ENCODE measurements around the gene THUMPD1.
"Not testable (repeated sequence)": the region's sequence is repeated elsewhere in the genome, so short reads cannot be mapped to it uniquely, and the experiment has no call there.

Gene THUMPD1

DNA sequence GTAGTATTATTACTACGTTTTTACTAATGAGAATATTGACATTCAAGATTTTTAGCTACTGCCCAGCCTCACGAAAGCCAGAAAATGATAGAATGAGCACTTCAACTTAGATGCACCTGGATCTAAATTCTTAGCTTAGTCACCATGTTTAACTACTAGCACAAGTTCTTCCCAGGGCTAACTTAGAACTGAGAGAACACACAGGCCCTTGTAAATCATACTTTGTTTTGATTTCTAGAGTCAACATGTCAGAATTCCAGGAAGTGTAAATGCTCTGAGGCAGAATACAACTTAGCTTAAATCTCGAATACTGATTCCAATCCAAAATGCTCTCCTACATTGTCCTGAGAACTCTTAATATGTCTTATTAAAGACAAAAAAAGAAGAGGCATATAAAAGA, 37.3 kb downstream of the THUMPD1 start:
- no peak overlapping the region for H3K4me2 ChIP-seq (ENCODE audit: low read length)

GRCh38 chr16:20701692-20702091, 39.9 kb downstream of the THUMPD1 start:
- H3K9me2 ChIP-seq (replicated peaks; ENCODE audit: control insufficient read depth, low read length); H3K79me2 ChIP-seq (ENCODE audit: control insufficient read depth, low read length); H3F3A ChIP-seq (ENCODE audit: control insufficient read depth, insufficient read depth); H3K27me3 ChIP-seq (ENCODE audit: control insufficient read depth, low read length); H3K4me2 ChIP-seq (ENCODE audit: low read length); H3K4me3 ChIP-seq (ENCODE audit: low read length); H3K4me1 ChIP-seq (ENCODE audit: control insufficient read depth, low read length); H3K9me3 ChIP-seq (ENCODE audit: control insufficient read depth, insufficient read depth, low read length); H3K36me3 ChIP-seq (ENCODE audit: control insufficient read depth, low read length); H4K20me1 ChIP-seq (ENCODE audit: control insufficient read depth, insufficient read depth, low read depth, low read length); H3K27ac ChIP-seq (ENCODE audit: low read depth, low read length): not testable (repeated sequence)

More for the DNA sequence above, 37.3 kb downstream of the THUMPD1 start:
- H3K79me2 ChIP-seq (ENCODE audit: control insufficient read depth, low read length): no peaks in the 10 kb centered on the region
- no peak overlapping the region for H3K4me3 ChIP-seq (ENCODE audit: low read length)
- H4K20me1 ChIP-seq (ENCODE audit: control insufficient read depth, insufficient read depth, low read depth, low read length): no peaks in the 10 kb centered on the region
- no peaks in the 10 kb centered on the region for H3K27me3 ChIP-seq (ENCODE audit: control insufficient read depth, low read length)
- no peaks in the 10 kb centered on the region for H3F3A ChIP-seq (ENCODE audit: control insufficient read depth, insufficient read depth)
- no peaks in the 10 kb centered on the region for H3K9me2 ChIP-seq (replicated peaks; ENCODE audit: control insufficient read depth, low read length)
- no peak overlapping the region for H3K27ac ChIP-seq (ENCODE audit: low read depth, low read length)
- TF ChIP-seq CTCF (IDR thresholded peaks at IDR 0.05; ENCODE audit: low read depth, low read length, poor library complexity, severe bottlenecking) (no peak), EZH2phosphoT487 (IDR thresholded peaks at IDR 0.05; ENCODE audit: borderline replicate concordance, low read length) (no peak)
- H3K36me3 ChIP-seq (ENCODE audit: control insufficient read depth, low read length): no peaks in the 10 kb centered on the region
- H3K9me3 ChIP-seq (ENCODE audit: control insufficient read depth, insufficient read depth, low read length): no peaks in the 10 kb centered on the region
- H3K4me1 ChIP-seq (ENCODE audit: control insufficient read depth, low read length): no peaks in the 10 kb centered on the region

DNA sequence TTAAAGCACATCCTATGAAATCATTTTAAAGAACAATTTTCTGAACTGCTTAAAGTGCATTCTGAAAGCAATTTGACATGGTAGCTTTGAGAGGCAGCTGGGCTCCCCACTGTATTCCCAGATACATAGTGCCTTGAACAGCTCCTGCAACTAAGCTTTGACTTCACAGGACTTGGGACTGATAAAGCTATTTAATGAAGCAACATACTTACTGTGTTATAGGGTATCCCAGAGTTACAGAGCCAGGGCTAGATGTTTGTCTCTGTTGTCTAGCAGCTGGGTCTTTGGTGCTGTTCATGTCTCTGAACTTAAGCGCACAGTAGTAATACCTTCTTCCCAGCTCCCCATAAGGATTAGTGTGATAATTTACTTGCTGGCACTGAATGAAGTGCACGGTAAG, 45.0 kb downstream of the THUMPD1 start:
- Histone ChIP-seq H3K27me3 (ENCODE audit: control insufficient read depth, low read length) (no peaks in the 10 kb centered on the region), H4K20me1 (ENCODE audit: control insufficient read depth, insufficient read depth, low read depth, low read length) (no peaks in the 10 kb centered on the region), H3K27ac (ENCODE audit: low read depth, low read length) (no peak overlapping the region), H3K4me2 (ENCODE audit: low read length) (no peak overlapping the region), H3K9me3 (ENCODE audit: control insufficient read depth, insufficient read depth, low read length) (no peaks in the 10 kb centered on the region), H3K36me3 (ENCODE audit: control insufficient read depth, low read length) (no peaks in the 10 kb centered on the region), H3K4me1 (ENCODE audit: control insufficient read depth, low read length) (no peaks in the 10 kb centered on the region), H3K4me3 (ENCODE audit: low read length) (no peak overlapping the region), H3F3A (ENCODE audit: control insufficient read depth, insufficient read depth) (no peaks in the 10 kb centered on the region), H3K79me2 (ENCODE audit: control insufficient read depth, low read length) (no peaks in the 10 kb centered on the region), H3K9me2 (replicated peaks; ENCODE audit: control insufficient read depth, low read length) (no peaks in the 10 kb centered on the region)
- TF ChIP-seq EZH2phosphoT487 (IDR thresholded peaks at IDR 0.05; ENCODE audit: borderline replicate concordance, low read length): no peak
- TF ChIP-seq CTCF (IDR thresholded peaks at IDR 0.05; ENCODE audit: low read depth, low read length, poor library complexity, severe bottlenecking): no peak

- H4K20me1 ChIP-seq (ENCODE audit: control insufficient read depth, insufficient read depth, low read depth, low read length): no peaks in the 10 kb centered on the region
- H3K9me3 ChIP-seq (ENCODE audit: control insufficient read depth, insufficient read depth, low read length): no peaks in the 10 kb centered on the region
- H3K4me3 ChIP-seq (ENCODE audit: low read length): no peak overlapping the region
- no peak overlapping the region for H3K4me2 ChIP-seq (ENCODE audit: low read length)
- H3K27ac ChIP-seq (ENCODE audit: low read depth, low read length): no peak overlapping the region
- no peaks in the 10 kb centered on the region for H3F3A ChIP-seq (ENCODE audit: control insufficient read depth, insufficient read depth)
- no peaks in the 10 kb centered on the region for H3K79me2 ChIP-seq (ENCODE audit: control insufficient read depth, low read length)
- H3K36me3 ChIP-seq (ENCODE audit: control insufficient read depth, low read length): no peaks in the 10 kb centered on the region
- no peaks in the 10 kb centered on the region for H3K4me1 ChIP-seq (ENCODE audit: control insufficient read depth, low read length)
- TF ChIP-seq CTCF (IDR thresholded peaks at IDR 0.05; ENCODE audit: low read depth, low read length, poor library complexity, severe bottlenecking): no peak
- TF ChIP-seq EZH2phosphoT487 (IDR thresholded peaks at IDR 0.05; ENCODE audit: borderline replicate concordance, low read length): no peak
- H3K9me2 ChIP-seq (replicated peaks; ENCODE audit: control insufficient read depth, low read length): no peaks in the 10 kb centered on the region
- no peaks in the 10 kb centered on the region for H3K27me3 ChIP-seq (ENCODE audit: control insufficient read depth, low read length)
Observed at GRCh38 chr16:20695024-20695423, 46.6 kb downstream of the THUMPD1 start.

GRCh38 chr16:20694096-20694495, 47.5 kb downstream of the THUMPD1 start:
- not testable (repeated sequence) for H3F3A ChIP-seq (ENCODE audit: control insufficient read depth, insufficient read depth); H3K79me2 ChIP-seq (ENCODE audit: control insufficient read depth, low read length); H3K4me3 ChIP-seq (ENCODE audit: low read length); H4K20me1 ChIP-seq (ENCODE audit: control insufficient read depth, insufficient read depth, low read depth, low read length); H3K27me3 ChIP-seq (ENCODE audit: control insufficient read depth, low read length); H3K4me1 ChIP-seq (ENCODE audit: control insufficient read depth, low read length); H3K36me3 ChIP-seq (ENCODE audit: control insufficient read depth, low read length); H3K4me2 ChIP-seq (ENCODE audit: low read length); H3K9me3 ChIP-seq (ENCODE audit: control insufficient read depth, insufficient read depth, low read length); H3K9me2 ChIP-seq (replicated peaks; ENCODE audit: control insufficient read depth, low read length); H3K27ac ChIP-seq (ENCODE audit: low read depth, low read length)
